Parathyroid adenoma (tissue), 2 donors: Measurements from ENCODE around the gene KRTAP3-2.

Source experiments
- H2AFZ ChIP-seq: fragments of 300-600 bp; sonication (generic); one replicate; pipeline ENCODE4 v1.7.0; 2017; ENCODE audit warnings: antibody characterized with exemption, mild to moderate bottlenecking
- H3K27ac ChIP-seq: fragments of 300-600 bp; sonication (generic); one replicate; pipeline ENCODE4 v1.7.0; 2017
- H3K27me3 ChIP-seq: fragments of 300-600 bp; sonication (generic); one replicate; pipeline ENCODE4 v1.7.0; 2017; ENCODE audit warnings: low read length; ENCODE audit not compliant: control insufficient read depth, insufficient read depth
- H3K36me3 ChIP-seq: fragments of 300-600 bp; sonication (generic); one replicate; pipeline ENCODE4 v1.7.0; 2017; ENCODE audit warnings: low read length; ENCODE audit not compliant: control insufficient read depth, insufficient read depth
- H3K4me1 ChIP-seq: fragments of 300-600 bp; sonication (generic); one replicate; pipeline ENCODE4 v1.7.0; 2017; ENCODE audit warnings: control low read depth
- H3K4me2 ChIP-seq: fragments of 300-600 bp; sonication (generic); one replicate; pipeline ENCODE4 v1.7.0; 2017; ENCODE audit warnings: low read length
- H3K4me3 ChIP-seq: fragments of 300-600 bp; sonication (generic); one replicate; pipeline ENCODE4 v1.7.0; 2017; ENCODE audit warnings: low read depth, low read length
- H3K79me2 ChIP-seq: fragments of 300-600 bp; sonication (generic); one replicate; pipeline ENCODE4 v1.7.0; 2017; ENCODE audit warnings: control low read depth
- H3K9ac ChIP-seq: fragments of 300-600 bp; sonication (generic); one replicate; pipeline ENCODE4 v1.7.0; 2017; ENCODE audit warnings: mild to moderate bottlenecking
- H3K9me3 ChIP-seq: fragments of 300-600 bp; sonication (generic); one replicate; pipeline ENCODE4 v1.7.0; 2017; ENCODE audit warnings: low read length; ENCODE audit not compliant: control insufficient read depth
- CTCF ChIP-seq: fragments of 300-600 bp; sonication (generic); IDR thresholded peaks from one replicate; pipeline ENCODE4 v1.7.0; 2017; ENCODE audit warnings: antibody characterized with exemption, mild to moderate bottlenecking
- donor health status: primary hyperparathyroidism.

The KRTAP3-2 gene

GRCh38 chr17:41001795-41002194 lies 2.1 kb upstream of the KRTAP3-2 start:
- no peaks in the 10 kb centered on the region for H3K36me3 ChIP-seq
- TF ChIP-seq CTCF = no peak
- H3K9me3 ChIP-seq = no peaks in the 10 kb centered on the region
- H3K79me2 ChIP-seq = no peaks in the 10 kb centered on the region
- H3K9ac ChIP-seq = no peak overlapping the region
- no peak overlapping the region for H2AFZ ChIP-seq
- no peak overlapping the region for H3K4me2 ChIP-seq
- no peak overlapping the region for H3K4me3 ChIP-seq
- no peak overlapping the region for H3K27ac ChIP-seq
- H3K4me1 ChIP-seq = no peaks in the 10 kb centered on the region
- no peaks in the 10 kb centered on the region for H3K27me3 ChIP-seq

- Histone ChIP-seq H3K4me1 (no peaks in the 10 kb centered on the region), H2AFZ (no peak overlapping the region), H3K9me3 (no peaks in the 10 kb centered on the region), H3K4me2 (no peak overlapping the region), H3K27ac (no peak overlapping the region), H3K27me3 (no peaks in the 10 kb centered on the region), H3K9ac (no peak overlapping the region), H3K79me2 (no peaks in the 10 kb centered on the region), H3K36me3 (no peaks in the 10 kb centered on the region), H3K4me3 (no peak overlapping the region)
- TF ChIP-seq CTCF = no peak
These were observed 2.3 kb downstream of the KRTAP3-2 start for GRCh38 chr17:40997361-40997760.

GRCh38 chr17:40996829-40997228 lies 2.9 kb downstream of the KRTAP3-2 start:
- Histone ChIP-seq H3K4me1 (no peaks in the 10 kb centered on the region), H3K27ac (no peak overlapping the region), H2AFZ (no peak overlapping the region), H3K4me2 (no peak overlapping the region), H3K4me3 (no peak overlapping the region), H3K27me3 (no peaks in the 10 kb centered on the region), H3K9ac (no peak overlapping the region), H3K36me3 (no peaks in the 10 kb centered on the region), H3K79me2 (no peaks in the 10 kb centered on the region), H3K9me3 (no peaks in the 10 kb centered on the region)
- TF ChIP-seq CTCF = no peak

GRCh38 chr17:40995116-40995515 lies 4.6 kb downstream of the KRTAP3-2 start:
- no peak overlapping the region for H3K4me2 ChIP-seq
- H2AFZ ChIP-seq = no peak overlapping the region
- no peaks in the 10 kb centered on the region for H3K9me3 ChIP-seq
- no peak overlapping the region for H3K4me3 ChIP-seq
- H3K36me3 ChIP-seq = no peaks in the 10 kb centered on the region
- TF ChIP-seq CTCF = no peak
- H3K4me1 ChIP-seq = no peaks in the 10 kb centered on the region
- no peak overlapping the region for H3K9ac ChIP-seq
- H3K79me2 ChIP-seq = no peaks in the 10 kb centered on the region
- H3K27me3 ChIP-seq = no peaks in the 10 kb centered on the region
- no peak overlapping the region for H3K27ac ChIP-seq

- Histone ChIP-seq H3K79me2 (no peaks in the 10 kb centered on the region), H3K9me3 (no peaks in the 10 kb centered on the region), H3K4me2 (no peak within 1 kb of the TSS), H3K4me1 (no peaks in the 10 kb centered on the region), H3K27me3 (no peaks in the 10 kb centered on the region), H2AFZ (no peak within 1 kb of the TSS), H3K4me3 (no peak within 1 kb of the TSS), H3K9ac (no peak within 1 kb of the TSS), H3K36me3 (no peaks in the 10 kb centered on the region), H3K27ac (no peak within 1 kb of the TSS)
- no peak for TF ChIP-seq CTCF
These were observed 5.9 kb downstream of the KRTAP3-2 start, which contains the start of gene KRTAP3-3 for GRCh38 chr17:40993839-40994238. KRTAP3-3 (minus strand) TSS chr17:40994164; CDS start chr17:40994097, 67 bp downstream.
